GM12865 (cell line): ENCODE data around the gene FRS2.

ENCODE experiments used
- DNase-seq: peaks from one replicate; pipeline ENCODE4 v3.0.0; 2010; ENCODE audit warnings: low read depth
- H3K4me3 ChIP-seq: 2 replicates; pipeline ENCODE4 v1.5.1; 2011; ENCODE audit warnings: mild to moderate bottlenecking, low read depth, low read length, control low read depth
- CTCF ChIP-seq: IDR thresholded peaks from 2 replicates; pipeline ENCODE4 v1.5.1; 2011; ENCODE audit warnings: low read length, control low read depth, low read depth, inconsistent platforms; ENCODE audit not compliant: insufficient read depth; ENCODE audit errors: missing control alignments

Gene FRS2

GRCh38 chr12:69509308-69509736 lies 39.1 kb downstream of the FRS2 start:
- DNase-seq, result no peak
- no peak overlapping the region for H3K4me3 ChIP-seq

GRCh38 chr12:69509904-69510827 lies 40.0 kb downstream of the FRS2 start:
- no peak for TF ChIP-seq CTCF
- H3K4me3 ChIP-seq, result no peak overlapping the region
- no peak for DNase-seq

More at GRCh38 chr12:69509308-69509736, 39.1 kb downstream of the FRS2 start:
- no peak for TF ChIP-seq CTCF

GRCh38 chr12:69511016-69511415 lies 40.8 kb downstream of the FRS2 start:
- no peak for TF ChIP-seq CTCF
- no peak for DNase-seq
- no peak overlapping the region for H3K4me3 ChIP-seq

- H3K4me3 ChIP-seq, result no peak overlapping the region
- TF ChIP-seq CTCF, result no peak
- no peak for DNase-seq
Observed at GRCh38 chr12:69511469-69512267, 41.5 kb downstream of the FRS2 start.

- TF ChIP-seq CTCF, result no peak
- no peak overlapping the region for H3K4me3 ChIP-seq
- no peak for DNase-seq
Observed at GRCh38 chr12:69512820-69513219, 42.6 kb downstream of the FRS2 start.

- no peak for TF ChIP-seq CTCF
- DNase-seq, result no peak
Observed at GRCh38 chr12:69513297-69513696, 43.1 kb downstream of the FRS2 start.

More at GRCh38 chr12:69513297-69513696, 43.1 kb downstream of the FRS2 start:
- H3K4me3 ChIP-seq, result no peak overlapping the region
